K562 (cell line): ENCODE data around the gene TFEB. TPM values are rescaled to one million over a fixed set of nuclear protein-coding genes. Genes with fewer than 3 reads are reported as not detected.

Experiments
- ATAC-seq: fragments of 200-7000 bp; cut with Tn5 transposase; 3 replicates; pipeline ENCODE4 v1.9.1; 2020; ENCODE audit warnings: moderate library complexity
- BruUV-seq: library from RNA; stranded (reverse); fragments of 400-500 nt; replicated peaks from 2 replicates; lab custom pipeline; 2021; lab: Mats Ljungman, UMichigan
- CTCF ChIA-PET: fragments of 300-600 bp; formaldehyde crosslinking; extraction: SDS; loops from one replicate; lab custom pipeline; 2021; ENCODE audit warnings: low intra/inter-chr PET ratio; lab: Yijun Ruan, JAX
- POLR2A ChIA-PET: fragments of 300-600, 350-650 bp; sonication (Branson Sonifier 250); formaldehyde crosslinking; extraction: SDS; loops from one replicate; lab custom pipeline; 2021; ENCODE audit warnings: antibody characterized with exemption, inconsistent platforms; lab: Yijun Ruan, JAX
- DNase-seq, 4 experiments: peaks; one replicate each; pipeline versions ENCODE4 v3.0.0 to v3.0.0-alpha.2; 2011 to 2018; ENCODE audit warnings: low spot score in 3 of 4, mixed read lengths in 3 of 4; ENCODE audit errors: extremely low read depth in 1 of 4
- FAIRE-seq: peaks from 2 replicates; lab custom pipeline; 2011; peaks lifted over from hg19 to GRCh38; lab: Jason Lieb, UNC
- H2AFZ ChIP-seq: 2 replicates; pipeline ENCODE4 v1.6.0; 2011; ENCODE audit warnings: low read depth, low read length, control low read depth, inconsistent platforms
- H3K27ac ChIP-seq: fragments of 200-600 bp; 3 replicates; pipeline ENCODE4 v1.8.0; 2011; ENCODE audit warnings: low read depth, mild to moderate bottlenecking, control low read depth, inconsistent platforms, low read length, moderate library complexity, mixed read lengths; ENCODE audit errors: extremely low read depth
- H3K27me3 ChIP-seq, 2 experiments: fragments of 300-600 bp in 1 of 2; 2 replicates in 1 of 2; 3 replicates in 1 of 2; pipeline versions ENCODE4 v1.6.0 to v1.8.0; 2011; ENCODE audit warnings: inconsistent platforms in 2 of 2, low read length in 2 of 2, mild to moderate bottlenecking in 1 of 2, mixed read lengths in 1 of 2, moderate library complexity in 1 of 2; ENCODE audit not compliant: control insufficient read depth in 2 of 2, insufficient read depth in 2 of 2
- H3K36me3 ChIP-seq: fragments of 300-600 bp; 3 replicates; pipeline ENCODE4 v1.8.0; 2011; ENCODE audit warnings: mild to moderate bottlenecking, low read length, inconsistent platforms; ENCODE audit not compliant: control insufficient read depth, insufficient read depth
- H3K4me1 ChIP-seq, 2 experiments: fragments of 200-600 bp in 1 of 2; replicated peaks in 1 of 2; 2 replicates in 1 of 2; 3 replicates in 1 of 2; pipeline versions ENCODE4 v1.5.1 to v1.8.0; 2011; ENCODE audit warnings: inconsistent platforms in 2 of 2, low read length in 2 of 2, mild to moderate bottlenecking in 1 of 2, mixed read lengths in 1 of 2, moderate library complexity in 1 of 2; ENCODE audit not compliant: control insufficient read depth in 2 of 2, insufficient read depth in 2 of 2
- H3K4me2 ChIP-seq: 2 replicates; pipeline ENCODE4 v1.6.1; 2011; ENCODE audit warnings: low read length, control low read depth, inconsistent platforms, mixed read lengths; ENCODE audit not compliant: insufficient read depth
- H3K4me3 ChIP-seq: fragments of 200-600 bp; sonication (generic), shearing (Covaris generic); 2 replicates; pipeline ENCODE4 v1.5.1; 2016; ENCODE audit warnings: control low read depth, inconsistent platforms
- H3K79me2 ChIP-seq: fragments of 200-600 bp; 3 replicates; pipeline ENCODE4 v1.8.0; 2011; ENCODE audit warnings: low read length, inconsistent platforms; ENCODE audit not compliant: control insufficient read depth, insufficient read depth
- H3K9ac ChIP-seq, 2 experiments: 2 replicates each; pipeline versions ENCODE4 v1.6.0 to v1.6.1; 2011; ENCODE audit warnings: low read depth in 2 of 2, low read length in 2 of 2, control low read depth in 1 of 2, inconsistent platforms in 1 of 2, mild to moderate bottlenecking in 1 of 2, mixed read lengths in 1 of 2; ENCODE audit not compliant: insufficient read depth in 1 of 2
- H3K9me1 ChIP-seq: one replicate; pipeline ENCODE4 v1.6.0; 2011; ENCODE audit warnings: inconsistent platforms, mild to moderate bottlenecking, low read length, moderate library complexity; ENCODE audit not compliant: control insufficient read depth, insufficient read depth
- H3K9me3 ChIP-seq: replicated peaks from 2 replicates; pipeline ENCODE4 v1.5.1; 2011; ENCODE audit warnings: low read depth, low read length, inconsistent platforms; ENCODE audit not compliant: control insufficient read depth, insufficient read depth
- H4K20me1 ChIP-seq: replicated peaks from 2 replicates; pipeline ENCODE4 v1.6.1; 2011; ENCODE audit warnings: low read length, inconsistent platforms, mixed read lengths; ENCODE audit not compliant: control insufficient read depth, insufficient read depth
- ATF3 ChIP-seq, 2 experiments: fragments of 450-650 bp in 1 of 2; sonication (generic) in 1 of 2; formaldehyde crosslinking in 1 of 2; IDR thresholded peaks in 1 of 2; conservative IDR thresholded peaks in 1 of 2; 2 replicates each; pipeline versions ENCODE4 v1.6.1 to v1.8.1; 2016 to 2023; ENCODE audit warnings: mild to moderate bottlenecking in 2 of 2, moderate library complexity in 2 of 2, inconsistent platforms in 1 of 2, missing genetic modification reagents in 1 of 2
- SMARCE1 ChIP-seq: fragments of 450-650 bp; IDR thresholded peaks from 2 replicates; pipeline ENCODE4 v1.7.1; 2016; ENCODE audit warnings: mild to moderate bottlenecking
- WGBS: fragments of 100-300 bp; shearing (Covaris generic); methylation state at CpG from one replicate; pipeline ENCODE4 v1.1.6; 2016; ENCODE audit warnings: low coverage, mixed read lengths; ENCODE audit not compliant: insufficient coverage; ENCODE audit errors: missing lambda C conversion rate; 5-methylcytosine and 5-hydroxymethylcytosine counted together
- in situ Hi-C: fragments of 300-500 bp; cut with MboI; formaldehyde crosslinking; loops from 4 replicates; pipeline ENCODE4 v1.15.0; 2018; ENCODE audit warnings: inconsistent platforms, mixed read lengths
- intact Hi-C: fragments of 100-400 bp; cut with micrococcal nuclease; formaldehyde crosslinking; loops from 2 replicates; pipeline ENCODE4 v1.14.2; 2022
- polyA plus RNA-seq, 8 experiments: library from polyadenylated mRNA; depleted of rRNA in 4 of 8; stranded (reverse) in 5 of 8; unstranded in 3 of 8; fragments of >200 nt; fragmentation: Nextera tagmentation in 2 of 8; fragmentation: Illumina TruSeq in 1 of 8; extraction: Ambion mirVana in 2 of 8; extraction: Trizol in 1 of 8; gene quantifications; 2 replicates each; pipeline versions ENCODE4 v1.2.1 to v1.2.3, GENCODE V29; 2011 to 2014; ENCODE audit warnings: inconsistent platforms in 1 of 8, missing spikeins in 1 of 8
- total RNA-seq, 7 experiments: library from RNA; depleted of rRNA in 6 of 7; stranded (reverse); fragments of >200 nt in 6 of 7; fragmentation: Illumina TruSeq in 2 of 7; extraction: Trizol in 2 of 7; gene quantifications; 2 replicates each; pipeline versions ENCODE4 v1.2.1 to v1.2.3, GENCODE V29; 2011 to 2021; ENCODE audit warnings: low replicate concordance in 1 of 7

Gene TFEB
- total and polyA plus RNA-seq, 9 of the 15 experiments (the other 6 are each of a cell fraction or from before 2014, with no cell fraction given) = 0.04 to 4.7 (median 2.0) TPM

GRCh38 chr6:41689171-41690008 lies 46.0 kb downstream of the TFEB start:
- Histone ChIP-seq H3K27me3 (peaks cover 5 to 36% of the 10 kb centered on the region in 2 experiments; a peak in 2 of 5 replicates), H3K9me1 (no peaks in the 10 kb centered on the region), H3K4me2 (no peak overlapping the region), H3K4me3 (no peak overlapping the region), H3K9me3 (no peaks in the 10 kb centered on the region), H2AFZ (no peak overlapping the region), H3K27ac (no peak overlapping the region), H3K36me3 (no peaks in the 10 kb centered on the region), H3K79me2 (no peaks in the 10 kb centered on the region), H3K9ac (no peak overlapping the region), H3K4me1 (peaks cover 0 to 3% of the 10 kb centered on the region in 2 experiments; a peak in 1 of 5 replicates), H4K20me1 (peaks cover 4% of the 10 kb centered on the region; the same call in 1 of the 2 replicates)
- FAIRE-seq (no peak), DNase-seq (no peak), ATAC-seq (no peak)
- POLR2A ChIA-PET = interaction anchor here (0.6 to 1.2 kb wide), 3 partner anchors 13 to 272 kb away, joined by 3 read pairs; no protein-coding TSS in a partner anchor
- intact Hi-C loops (no loop called here), in situ Hi-C loops (no loop called here)
- WGBS = 5% methylated on average over 9 of the region's 9 CpGs
- no peak for TF ChIP-seq SMARCE1
- peak; percentile 29; the same call in 1 of the 2 replicates for TF ChIP-seq ATF3 (IDR thresholded peaks at IDR 0.05)
- TF ChIP-seq ATF3 (CRISPR knock-in tag; conservative IDR thresholded peaks at IDR 0.05) = no peak
- no TSS peak for BruUV-seq
- CTCF ChIA-PET = no interaction called here
